Islet precursor cell (in vitro differentiated cells): Measurements from ENCODE around the gene EML3.
"Not testable (repeated sequence)": the region's sequence is repeated elsewhere in the genome, so short reads cannot be mapped to it uniquely, and the experiment has no call there.

Experiments
- DNase-seq: peaks from one replicate; pipeline ENCODE4 v3.0.0-alpha.2; 2018

Gene EML3, protein sequence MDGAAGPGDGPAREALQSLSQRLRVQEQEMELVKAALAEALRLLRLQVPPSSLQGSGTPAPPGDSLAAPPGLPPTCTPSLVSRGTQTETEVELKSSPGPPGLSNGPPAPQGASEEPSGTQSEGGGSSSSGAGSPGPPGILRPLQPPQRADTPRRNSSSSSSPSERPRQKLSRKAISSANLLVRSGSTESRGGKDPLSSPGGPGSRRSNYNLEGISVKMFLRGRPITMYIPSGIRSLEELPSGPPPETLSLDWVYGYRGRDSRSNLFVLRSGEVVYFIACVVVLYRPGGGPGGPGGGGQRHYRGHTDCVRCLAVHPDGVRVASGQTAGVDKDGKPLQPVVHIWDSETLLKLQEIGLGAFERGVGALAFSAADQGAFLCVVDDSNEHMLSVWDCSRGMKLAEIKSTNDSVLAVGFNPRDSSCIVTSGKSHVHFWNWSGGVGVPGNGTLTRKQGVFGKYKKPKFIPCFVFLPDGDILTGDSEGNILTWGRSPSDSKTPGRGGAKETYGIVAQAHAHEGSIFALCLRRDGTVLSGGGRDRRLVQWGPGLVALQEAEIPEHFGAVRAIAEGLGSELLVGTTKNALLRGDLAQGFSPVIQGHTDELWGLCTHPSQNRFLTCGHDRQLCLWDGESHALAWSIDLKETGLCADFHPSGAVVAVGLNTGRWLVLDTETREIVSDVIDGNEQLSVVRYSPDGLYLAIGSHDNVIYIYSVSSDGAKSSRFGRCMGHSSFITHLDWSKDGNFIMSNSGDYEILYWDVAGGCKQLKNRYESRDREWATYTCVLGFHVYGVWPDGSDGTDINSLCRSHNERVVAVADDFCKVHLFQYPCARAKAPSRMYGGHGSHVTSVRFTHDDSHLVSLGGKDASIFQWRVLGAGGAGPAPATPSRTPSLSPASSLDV

DNA sequence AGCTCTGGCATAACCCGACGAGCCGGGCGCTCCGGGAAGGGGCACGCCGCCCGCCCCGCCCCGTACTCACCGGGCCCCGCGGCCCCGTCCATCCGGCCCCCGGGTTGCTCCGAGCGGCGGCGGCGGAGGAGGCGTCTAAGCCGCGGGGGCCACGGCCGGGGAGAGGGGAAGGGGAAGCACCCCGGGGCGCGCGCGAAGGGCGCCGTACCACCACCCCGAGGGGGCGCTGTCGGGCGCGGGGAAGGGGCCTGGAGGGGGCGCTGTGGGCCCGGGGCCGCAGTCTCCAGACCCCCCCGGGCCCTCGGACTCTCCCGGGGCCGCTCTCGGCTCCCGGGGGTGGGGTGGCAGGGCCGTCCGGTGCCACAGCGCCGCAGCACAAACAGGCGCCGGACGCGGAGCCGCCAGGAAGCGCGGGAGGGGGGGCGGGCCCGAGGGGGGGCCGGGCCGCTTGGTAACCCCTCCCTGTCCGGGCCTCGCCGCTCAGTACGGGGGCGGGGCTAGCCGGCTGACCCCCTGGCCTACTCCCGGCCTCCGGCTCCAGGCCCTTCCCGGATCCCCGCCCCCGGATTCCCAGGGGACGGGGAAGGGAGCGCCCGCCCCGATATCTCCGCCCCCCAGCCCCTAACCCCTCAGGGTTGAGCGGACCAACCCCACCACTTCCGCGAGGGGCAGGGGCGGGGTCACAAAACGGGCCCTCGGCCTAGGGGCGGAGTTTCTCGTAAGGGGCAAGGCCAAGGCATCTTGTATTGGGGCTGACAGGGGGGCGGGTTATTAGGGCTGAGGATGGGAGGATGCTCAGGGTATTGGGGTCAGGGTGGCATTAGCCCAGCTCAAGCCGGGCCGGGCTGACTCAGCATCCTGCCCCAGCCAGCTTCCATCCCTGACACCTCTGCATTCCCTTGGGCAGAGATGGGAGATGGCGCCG lies at the start of gene EML3, which contains the start of gene ROM1:
TSS of gene EML3 (minus strand) at position 410 of the 925 bp plus-strand sequence. CDS start at position 92, 318 bp downstream.
TSS of gene ROM1 (plus strand) at position 892 of the 925 bp plus-strand sequence. CDS start at position 917, 25 bp downstream.
- peak; percentile 97 for DNase-seq

DNA sequence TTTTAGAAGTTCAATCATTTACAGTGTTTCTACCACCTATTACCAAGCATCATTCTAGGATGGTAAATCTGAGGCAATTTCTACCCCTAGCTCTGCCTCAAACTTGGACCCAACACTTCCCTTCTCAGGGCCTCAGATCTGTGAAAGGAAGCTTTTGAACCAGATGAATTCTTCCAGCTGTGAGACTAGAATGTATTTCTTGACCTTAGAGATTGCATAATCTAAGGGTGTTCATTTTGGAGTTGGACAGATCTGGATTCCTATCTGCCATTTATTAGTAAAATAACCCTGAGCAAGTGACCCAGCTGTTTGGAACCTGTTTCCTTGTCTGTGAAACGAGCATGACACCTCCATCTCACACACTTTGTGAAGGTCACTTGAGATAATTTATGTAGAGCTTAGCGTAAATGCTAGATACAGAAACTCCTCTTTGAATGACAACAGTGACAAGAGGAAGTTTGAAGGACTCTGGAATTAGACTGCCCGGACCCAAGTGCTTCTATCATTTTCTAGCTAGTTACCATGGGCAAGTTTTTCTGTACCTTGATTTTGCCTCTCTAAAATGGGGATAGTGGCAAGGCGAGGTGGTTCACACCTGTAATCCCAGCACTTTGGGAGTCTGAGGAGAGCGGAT lies 44.3 kb upstream of the EML3 start:
- DNase-seq: no peak

DNA sequence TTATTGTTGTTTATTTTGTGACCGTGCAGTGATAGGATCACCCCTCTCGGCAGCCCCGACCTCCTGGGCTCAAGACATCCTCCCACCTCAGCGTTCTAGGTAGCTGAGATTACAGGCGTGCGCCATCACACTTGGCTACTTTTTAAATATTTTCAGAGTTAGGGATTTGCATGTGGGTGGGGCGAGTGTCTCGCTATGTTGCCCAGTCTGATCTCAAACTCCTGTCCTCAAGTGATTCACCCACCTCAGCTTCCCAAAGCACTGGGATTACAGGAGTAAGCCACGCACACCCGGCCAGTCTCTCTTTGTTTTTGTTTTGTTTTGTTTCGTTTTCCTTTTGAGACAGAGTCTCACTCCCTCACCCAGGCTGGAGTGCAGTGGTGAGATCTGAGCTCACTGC lies 41.7 kb upstream of the EML3 start:
- no peak for DNase-seq

DNA sequence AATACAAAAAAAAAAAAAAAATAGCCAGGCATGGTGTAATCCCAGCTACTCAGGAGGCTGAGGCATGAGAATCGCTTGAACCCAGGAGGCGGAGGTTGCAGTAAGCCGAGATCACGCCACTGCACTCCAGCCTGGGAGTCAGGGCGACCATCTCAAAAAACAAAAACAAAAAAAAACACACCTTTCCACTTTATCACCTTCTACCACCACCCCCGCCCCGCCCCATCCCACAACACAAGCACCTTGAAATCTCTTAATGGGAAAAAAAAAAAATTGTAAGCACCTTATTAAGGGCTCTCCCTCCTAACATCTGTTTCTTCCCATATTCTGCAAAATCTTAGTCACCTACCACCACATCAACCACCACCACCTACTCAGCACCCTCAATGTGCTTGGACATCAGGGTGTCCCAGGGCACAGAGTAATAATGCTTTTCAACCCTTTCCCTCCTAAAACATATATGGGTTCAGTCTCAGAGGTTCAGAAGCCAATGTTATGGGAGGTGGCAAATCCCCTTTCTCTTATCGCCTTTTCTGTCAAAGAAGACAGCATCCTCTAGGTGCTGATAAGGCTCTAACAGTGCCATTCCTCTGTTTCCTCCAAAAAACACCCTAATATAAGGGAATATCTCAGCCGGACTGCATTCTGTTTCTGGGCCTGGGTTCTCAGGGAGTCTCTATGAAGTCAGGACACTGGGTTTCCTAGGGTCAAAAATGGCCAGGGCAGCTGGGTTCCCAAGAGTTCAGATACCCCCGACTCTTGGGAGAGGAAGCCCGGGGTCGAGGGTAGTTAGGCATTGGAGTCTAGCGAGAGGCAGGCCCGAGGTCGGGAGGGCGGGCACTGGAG lies 39.8 kb upstream of the EML3 start:
- DNase-seq: no peak

DNA sequence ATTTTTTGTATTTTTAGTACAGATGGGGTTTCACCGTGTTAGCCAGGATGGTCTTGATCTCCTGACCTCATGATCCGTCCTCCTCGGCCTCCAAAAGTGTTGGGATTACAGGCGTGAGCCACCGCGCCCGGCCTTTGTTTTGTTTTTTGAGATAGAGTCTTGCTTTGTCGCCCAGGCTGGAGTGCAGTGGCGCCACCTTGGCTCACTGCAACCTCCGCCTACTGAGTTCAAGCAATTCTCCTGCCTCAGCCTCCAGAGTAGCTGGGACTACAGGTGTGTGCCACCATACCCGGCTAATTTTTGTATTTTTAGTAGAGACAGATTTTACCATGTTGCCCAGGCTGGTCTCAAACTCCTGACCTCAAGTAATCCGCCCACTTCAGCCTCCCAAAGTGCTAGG lies 37.7 kb upstream of the EML3 start:
- DNase-seq: not testable (repeated sequence)

DNA sequence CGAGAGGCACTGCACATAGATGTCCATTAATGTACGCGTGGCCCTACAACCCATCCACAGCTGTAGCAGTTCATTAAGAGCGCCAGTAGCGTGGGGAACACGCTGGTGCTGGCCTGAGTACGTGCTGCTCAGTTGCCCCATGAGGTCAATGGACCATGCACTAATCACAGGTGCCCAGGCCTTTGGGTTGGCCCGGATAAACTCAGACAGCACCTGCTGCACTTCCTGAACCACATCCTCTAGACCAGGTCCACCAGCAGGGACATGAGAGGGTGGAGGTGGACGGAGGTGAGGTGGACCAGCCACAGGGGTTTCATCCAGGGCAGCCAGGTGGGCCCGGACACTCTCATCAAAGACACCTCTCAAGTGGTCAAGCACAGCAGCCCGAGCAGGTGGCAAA lies 36.9 kb upstream of the EML3 start:
- no peak for DNase-seq

DNA sequence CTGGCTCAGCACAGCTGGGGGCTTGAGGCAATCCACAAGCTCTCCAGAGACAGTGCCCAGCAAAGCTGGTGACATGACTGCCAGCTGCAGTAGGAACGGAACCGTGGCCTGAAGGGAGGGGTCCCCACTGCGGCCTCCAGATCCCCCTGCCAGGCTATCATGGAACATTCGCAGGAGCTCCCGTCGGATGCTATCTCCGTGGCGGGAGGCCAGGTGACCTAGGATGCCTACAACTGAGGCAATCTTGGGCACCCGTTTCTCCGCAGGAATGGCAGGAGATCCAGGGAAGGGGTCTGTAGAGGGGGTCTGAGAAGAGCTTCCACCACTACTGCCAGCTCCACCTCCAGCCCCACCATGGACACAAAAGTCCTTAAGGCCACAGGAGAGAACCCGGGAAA lies 36.4 kb upstream of the EML3 start:
- no peak for DNase-seq

DNA sequence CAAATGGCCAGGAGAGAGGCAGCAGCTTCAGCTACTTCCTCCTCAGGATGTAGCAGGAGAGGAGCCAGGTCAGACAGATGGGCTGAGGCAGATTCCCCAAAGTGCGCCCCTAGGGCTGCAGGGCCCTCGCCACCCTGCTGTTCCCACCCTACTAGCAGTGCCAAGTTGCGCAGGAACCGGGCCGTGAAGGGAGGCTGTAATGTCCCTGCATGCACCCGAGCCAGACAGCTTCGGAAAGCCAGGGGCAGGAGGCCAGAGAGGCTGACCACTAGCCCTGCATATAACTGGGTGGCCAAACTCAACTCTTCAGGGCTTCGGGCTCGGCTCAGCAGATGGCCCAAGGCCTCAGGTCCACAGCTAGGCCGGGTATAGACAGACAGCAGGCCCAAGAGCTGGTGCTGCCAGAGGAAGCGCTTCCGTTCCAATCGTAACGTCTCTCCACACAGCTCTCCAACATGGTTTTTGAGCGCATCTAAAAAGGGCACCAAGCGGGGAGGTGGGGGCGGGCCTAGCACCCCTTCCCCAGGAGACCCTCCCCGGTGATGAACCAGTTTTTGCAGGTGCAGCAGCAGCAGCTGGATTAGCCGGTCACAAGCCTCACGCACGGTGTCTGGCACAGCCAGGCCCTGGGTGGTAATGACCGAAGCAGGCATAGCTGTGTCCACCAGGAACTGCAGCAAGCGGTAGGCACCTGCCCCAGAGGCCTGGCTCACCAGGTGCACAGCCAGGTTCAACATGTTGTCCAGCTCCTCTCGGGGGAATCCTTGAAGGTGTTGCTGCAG lies 35.8 kb upstream of the EML3 start:
- DNase-seq: no peak

DNA sequence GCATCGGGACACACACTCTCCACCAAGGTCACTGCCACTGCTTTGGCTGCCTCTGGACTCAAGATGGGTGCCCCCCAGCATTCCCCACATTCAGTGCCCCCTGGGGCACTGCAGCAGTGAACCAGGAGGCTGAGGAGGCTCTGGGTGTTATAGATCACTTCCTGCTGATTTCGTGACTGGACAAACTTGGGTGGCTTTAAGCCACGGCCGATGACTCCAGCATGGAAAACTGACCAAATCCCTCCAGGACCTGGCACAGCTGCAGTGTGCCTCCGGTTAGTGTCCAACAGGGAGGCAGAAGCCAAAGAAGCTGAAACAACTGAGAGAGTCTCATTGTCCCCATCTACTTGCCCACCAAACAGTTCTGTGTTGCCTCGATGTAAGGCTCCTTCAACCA lies 35.0 kb upstream of the EML3 start:
- DNase-seq: no peak

DNA sequence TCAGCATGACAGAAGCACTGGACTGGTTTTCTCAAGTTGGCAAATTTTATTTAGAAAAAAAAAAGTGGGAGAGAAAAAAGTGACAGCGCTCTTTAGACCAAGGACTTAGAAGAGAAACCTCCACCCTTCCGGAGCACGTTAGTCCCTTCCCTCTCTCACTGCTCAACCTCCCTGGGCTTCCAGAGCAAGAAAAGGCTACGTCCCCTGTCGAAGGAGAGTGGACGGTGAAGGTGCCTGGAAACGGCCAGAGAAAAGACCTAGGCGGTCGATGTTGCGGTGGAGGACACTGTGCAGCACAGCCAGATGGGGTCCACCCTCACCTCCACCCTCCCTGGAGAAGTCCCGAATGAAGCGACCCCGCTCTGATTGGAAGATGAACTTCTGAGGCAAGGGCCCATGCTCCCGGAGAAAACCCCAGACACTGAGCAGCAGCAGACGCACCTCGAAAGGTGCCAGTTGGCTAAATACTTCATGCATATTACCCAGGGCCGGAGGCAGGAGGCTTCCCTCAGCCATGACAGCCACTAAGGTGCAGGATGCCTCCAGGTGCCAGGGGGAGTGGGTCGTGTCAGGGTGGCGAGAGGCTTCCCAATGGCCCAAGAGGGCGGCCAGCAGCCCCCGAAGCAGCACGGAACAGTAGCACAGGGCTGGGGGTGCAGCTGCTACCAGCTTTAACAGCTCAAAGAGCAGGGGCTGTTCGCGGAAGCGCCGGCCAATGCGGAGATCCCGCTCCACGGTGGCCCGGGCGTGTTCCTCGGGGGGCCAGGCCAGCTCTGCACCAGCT lies 34.4 kb upstream of the EML3 start:
- DNase-seq: no peak

DNA sequence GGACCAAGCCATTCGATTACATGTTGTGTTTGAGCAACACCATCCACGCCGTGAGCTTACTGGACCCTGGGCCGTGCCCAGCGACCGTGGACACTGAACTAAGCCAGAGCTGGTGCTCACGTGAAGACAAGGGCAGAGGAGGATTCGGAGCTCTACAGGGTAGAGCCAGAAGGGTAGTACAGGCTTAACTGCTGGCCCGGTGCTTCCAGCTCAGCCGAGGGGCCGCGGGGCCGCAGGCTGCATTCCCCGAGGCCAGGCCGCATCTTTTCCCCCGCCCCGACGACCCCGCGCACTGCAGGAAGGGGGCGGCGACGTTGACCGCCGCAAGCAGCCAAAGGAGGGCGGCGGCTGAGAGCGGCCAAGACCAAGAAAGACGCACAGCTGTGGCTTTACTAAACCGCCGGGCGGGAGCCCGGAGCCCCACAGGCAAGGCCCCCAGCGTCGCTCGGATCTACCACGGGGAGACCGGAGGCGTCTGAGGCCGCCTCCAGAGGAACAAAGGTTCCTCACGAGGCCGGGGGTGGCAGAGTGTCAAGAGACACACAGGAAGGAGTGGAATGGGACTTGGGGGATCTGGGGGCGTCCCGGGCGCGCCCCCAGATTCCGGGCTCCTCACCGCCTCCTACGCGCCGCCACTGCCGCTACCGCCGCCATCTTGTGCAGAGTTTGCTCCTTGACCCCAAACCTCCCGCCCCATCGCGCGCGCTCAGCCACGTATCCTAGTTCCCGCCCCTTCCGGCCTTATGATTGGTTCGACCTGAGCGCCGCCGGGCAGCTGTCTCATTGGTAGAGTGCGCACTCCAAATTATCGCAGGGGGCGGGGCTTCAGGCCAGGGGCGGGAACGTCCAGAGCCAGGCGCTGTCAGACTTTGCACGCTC lies 33.6 kb upstream of the EML3 start, which contains the start of gene GANAB:
TSS of gene GANAB (minus strand) at position 668 of the 879 bp plus-strand sequence. CDS start at position 654, 14 bp downstream.
- peak; percentile 99 for DNase-seq

DNA sequence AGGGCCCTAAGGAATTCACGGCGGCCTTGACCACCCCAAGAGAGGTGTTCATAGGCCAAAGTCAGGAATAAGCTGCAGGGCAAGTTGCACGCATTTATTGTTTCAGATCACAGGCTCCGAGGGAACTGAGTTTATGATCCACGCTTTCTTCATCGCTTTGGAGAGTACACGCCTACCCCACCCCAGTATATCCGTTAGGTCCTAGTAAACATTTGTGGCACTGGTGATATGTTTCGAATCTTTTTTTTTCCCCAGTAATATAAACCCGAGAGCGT lies 33.0 kb upstream of the EML3 start:
- DNase-seq: no peak

DNA sequence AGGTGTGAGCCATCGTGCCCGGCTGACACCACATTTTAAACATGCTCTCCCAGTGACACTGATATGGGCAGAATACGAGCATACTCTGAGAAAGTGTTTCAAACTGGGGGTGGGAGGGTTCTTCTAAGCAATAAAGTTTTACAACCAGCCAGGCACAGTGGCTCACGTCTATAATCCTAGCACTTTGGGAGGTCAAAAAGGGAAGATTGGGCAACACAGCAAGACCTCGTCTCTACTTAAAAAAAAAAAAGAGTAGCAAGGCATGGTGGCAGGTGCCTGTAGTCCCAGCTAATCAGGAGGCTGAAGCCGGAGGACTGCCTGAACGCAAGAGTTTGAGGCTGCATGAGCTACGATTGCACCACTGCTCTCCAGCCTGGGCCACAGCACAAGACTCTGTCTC lies 31.6 kb upstream of the EML3 start:
- no peak for DNase-seq

DNA sequence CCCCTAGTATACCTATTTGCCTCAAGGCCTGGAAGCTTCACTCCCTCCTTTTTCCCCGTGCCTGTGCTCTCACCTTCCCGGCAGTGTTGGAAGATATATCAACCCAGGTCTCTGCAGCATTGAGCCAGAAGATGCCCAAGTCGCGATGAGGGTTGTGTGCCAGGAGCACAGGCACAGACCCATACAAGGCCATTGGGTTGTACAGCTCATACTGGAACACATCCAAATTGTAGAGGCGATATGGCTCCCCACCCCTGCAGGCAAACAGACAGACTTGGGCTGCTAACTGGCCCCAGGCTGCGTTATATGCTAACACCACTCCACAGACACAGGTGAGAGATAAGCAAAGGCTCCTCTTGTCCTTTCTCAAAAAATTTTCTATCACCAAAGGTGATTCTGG lies 19.9 kb upstream of the EML3 start:
- DNase-seq: no peak

DNA sequence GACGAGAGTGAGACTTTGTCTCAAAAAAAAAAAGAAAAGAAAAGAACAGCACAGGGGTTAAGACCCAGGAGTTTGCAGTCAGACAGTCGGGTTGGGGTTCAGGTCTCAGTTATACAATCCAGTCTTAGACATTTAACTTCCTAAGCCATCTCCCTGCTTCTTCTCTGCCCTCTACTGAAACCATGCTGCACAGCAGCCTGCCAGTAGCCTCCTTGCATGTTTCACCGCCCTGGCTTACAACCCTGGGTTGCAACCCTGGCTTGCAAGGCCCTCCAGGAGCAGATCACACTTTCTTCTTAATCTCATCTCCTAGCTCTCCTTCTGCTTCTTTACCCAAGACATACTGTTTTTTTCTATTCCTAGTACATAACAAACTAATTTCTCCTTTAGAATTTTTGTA lies 15.1 kb upstream of the EML3 start:
- DNase-seq: no peak

DNA sequence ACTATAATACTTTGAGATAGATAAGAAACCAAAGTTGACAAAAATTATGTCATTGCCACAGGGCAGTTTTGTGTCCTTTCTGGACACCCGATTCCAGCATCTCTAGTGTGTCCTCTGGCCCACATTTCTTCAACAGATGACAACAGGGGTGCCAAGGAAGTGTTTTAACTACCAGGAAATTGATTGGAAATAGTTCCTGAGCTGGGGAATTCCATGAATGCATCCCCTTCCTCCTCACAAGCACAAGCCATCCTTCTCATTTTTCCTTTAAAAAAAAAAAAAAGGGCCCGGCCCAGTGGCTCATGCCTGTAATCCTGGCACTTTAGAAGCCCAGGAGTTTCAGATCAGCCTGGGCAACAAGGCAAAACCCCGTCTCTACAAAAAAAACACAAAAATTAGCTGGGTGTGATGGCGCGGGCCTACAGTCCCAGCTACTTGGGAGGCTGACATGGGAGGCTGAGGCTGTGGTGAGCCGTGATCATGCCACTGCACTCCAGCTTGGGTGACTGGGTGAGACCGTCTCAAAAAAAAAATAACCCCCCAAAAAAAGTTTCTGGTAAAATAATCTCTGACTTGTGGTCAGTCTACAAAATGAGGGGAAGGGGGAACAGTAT lies 10.0 kb upstream of the EML3 start:
- no peak for DNase-seq

DNA sequence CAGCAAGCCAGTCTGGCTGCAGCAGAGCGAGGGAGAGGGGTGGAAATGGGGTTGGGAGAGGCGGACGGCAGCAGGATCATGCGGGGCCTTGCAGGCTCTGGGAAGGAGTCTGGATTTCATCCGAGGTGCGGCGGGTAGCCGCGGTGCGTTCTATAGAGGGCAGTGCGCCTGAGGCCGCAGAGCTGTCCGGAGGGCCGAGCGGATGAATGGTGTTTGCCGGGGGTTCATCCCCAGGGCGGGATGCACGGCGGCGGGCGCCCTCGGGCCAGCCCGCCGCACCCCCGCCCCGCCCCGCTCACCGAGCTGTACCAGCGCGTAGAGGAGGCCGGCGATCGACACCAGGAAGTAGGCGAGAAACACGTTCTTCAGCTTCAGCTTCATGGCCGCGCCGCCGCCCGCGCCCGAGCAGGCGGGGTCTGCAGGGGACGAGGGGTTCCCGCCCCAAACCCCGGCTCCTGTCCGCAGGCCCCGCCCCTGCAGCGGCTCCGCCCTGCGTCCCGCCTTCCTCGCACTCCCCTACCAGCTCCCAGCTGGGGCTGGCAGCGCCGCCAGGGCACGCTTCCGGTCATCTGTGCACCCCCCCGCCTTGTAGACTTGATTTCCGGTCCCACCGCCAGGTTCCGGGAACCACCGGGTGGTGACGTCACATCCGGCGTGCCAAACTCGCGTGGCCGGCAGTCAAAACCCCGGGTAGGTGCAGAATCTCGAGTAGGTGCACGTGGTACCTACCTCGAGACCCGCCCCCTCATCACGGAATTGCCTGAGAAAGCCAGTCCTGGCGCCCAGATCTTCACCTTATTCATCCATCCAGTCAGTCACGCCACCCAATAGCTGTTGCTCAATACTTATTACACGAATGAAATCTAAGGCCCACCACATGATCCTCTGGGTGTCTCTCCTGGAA lies 9.2 kb upstream of the EML3 start, which contains the start of gene B3GAT3:
TSS of gene B3GAT3 (minus strand) at position 420 of the 904 bp plus-strand sequence. CDS start at position 381, 39 bp downstream.
- peak; percentile 99 for DNase-seq
